HL-60 (cell line): ENCODE data around the gene MYO3B.

Experiments used
- POLR2AphosphoS5 ChIP-seq: IDR thresholded peaks from 2 replicates; pipeline ENCODE4 v1.6.1; 2012; ENCODE audit warnings: low read depth
- TF ChIP-seq, protein P1 (sequence below): IDR thresholded peaks from one replicate; pipeline ENCODE4 v1.5.1; 2011; ENCODE audit warnings: low read length, control low read depth, inconsistent platforms; ENCODE audit not compliant: insufficient read depth

DNA sequence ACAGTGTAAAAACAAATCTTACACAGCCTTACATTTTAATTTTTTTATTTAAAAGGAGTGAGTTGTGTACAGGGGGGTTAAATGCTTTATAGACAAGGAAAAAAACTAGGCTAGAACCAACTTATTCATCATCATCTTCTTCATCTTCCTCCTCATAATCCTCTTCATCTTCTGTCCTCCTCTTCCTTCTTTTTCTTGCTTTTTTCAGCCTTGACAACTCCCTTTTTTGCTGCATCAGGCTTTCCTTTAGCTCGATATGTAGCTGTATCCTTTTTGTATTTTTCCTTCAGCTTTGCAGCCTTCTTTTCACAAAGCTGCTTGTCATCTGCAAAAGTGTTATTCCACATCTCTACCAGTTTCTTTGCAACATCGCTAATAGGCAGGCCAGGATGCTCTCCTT, 423.5 kb downstream of the MYO3B start:
- TF ChIP-seq, protein P1, sequence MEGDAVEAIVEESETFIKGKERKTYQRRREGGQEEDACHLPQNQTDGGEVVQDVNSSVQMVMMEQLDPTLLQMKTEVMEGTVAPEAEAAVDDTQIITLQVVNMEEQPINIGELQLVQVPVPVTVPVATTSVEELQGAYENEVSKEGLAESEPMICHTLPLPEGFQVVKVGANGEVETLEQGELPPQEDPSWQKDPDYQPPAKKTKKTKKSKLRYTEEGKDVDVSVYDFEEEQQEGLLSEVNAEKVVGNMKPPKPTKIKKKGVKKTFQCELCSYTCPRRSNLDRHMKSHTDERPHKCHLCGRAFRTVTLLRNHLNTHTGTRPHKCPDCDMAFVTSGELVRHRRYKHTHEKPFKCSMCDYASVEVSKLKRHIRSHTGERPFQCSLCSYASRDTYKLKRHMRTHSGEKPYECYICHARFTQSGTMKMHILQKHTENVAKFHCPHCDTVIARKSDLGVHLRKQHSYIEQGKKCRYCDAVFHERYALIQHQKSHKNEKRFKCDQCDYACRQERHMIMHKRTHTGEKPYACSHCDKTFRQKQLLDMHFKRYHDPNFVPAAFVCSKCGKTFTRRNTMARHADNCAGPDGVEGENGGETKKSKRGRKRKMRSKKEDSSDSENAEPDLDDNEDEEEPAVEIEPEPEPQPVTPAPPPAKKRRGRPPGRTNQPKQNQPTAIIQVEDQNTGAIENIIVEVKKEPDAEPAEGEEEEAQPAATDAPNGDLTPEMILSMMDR: no peak
- no peak for TF ChIP-seq POLR2AphosphoS5
